Stimulated activated CD4-positive, alpha-beta T cell treated with anti-CD3 and anti-CD28 coated beads, TNF-alpha, amount 100 ng/mL, for 48 hours (primary cell): ENCODE measurements around the gene HMGXB4.

Experiments
- DNase-seq, 3 donors: peaks; one replicate each; pipeline ENCODE4 v3.0.0-alpha.2; 2020; ENCODE audit warnings: low read depth in 3 of 3

The HMGXB4 gene

DNA sequence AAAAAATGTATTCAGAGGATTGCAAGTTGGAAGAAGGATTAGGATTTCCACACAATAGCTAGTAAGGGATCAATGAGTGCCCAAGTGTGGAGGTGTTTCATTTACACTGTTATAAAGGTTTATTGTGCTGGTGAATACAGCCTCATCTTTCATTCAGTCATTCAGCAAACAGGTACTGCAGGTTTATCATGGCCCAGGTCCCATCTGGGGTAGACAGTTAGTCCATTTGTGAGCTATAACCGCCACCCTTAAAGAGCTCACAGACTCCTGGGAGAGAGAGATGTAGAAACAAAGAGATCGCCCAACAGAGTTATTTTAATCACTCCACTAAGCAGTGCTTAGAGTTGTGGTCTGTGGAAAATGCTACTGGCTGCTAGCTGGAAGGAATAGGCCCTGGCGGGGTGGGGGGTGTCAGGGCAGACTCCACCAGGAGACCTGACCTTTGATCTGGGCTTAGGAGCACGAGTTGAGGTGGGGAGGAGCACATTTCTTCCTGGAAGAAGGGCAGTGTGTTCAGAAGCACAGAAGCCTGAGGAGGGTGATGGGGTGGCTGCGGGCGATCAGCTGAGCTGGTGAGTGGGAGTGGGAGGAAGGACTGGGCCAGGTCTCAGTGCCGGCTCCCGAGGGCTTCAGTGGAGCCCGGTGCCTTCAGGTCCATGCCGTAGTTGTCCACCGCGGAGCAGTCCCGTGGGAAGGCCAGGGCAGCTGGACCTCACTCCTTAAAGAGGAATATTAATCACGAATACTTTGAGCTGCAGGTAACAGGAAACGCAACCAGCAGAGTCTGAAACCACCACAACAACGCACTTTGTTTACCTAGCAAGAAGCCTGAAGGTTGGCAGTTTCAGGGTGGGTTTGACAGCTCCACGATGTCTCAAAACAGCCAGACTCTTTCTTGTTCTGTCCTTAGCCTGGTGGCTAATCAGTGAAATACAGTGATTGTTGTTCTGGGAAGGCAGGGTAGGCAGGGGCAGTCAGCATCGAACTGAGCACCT is 53.6 kb downstream of the HMGXB4 start:
- DNase-seq = no peak

- no peak for DNase-seq
These were observed 54.3 kb downstream of the HMGXB4 start for GRCh38 chr22:35311551-35311999.

GRCh38 chr22:35312198-35313059 is 55.1 kb downstream of the HMGXB4 start:
- DNase-seq = no peak

GRCh38 chr22:35313311-35314121 is 56.2 kb downstream of the HMGXB4 start:
- no peak for DNase-seq

GRCh38 chr22:35314161-35314942 is 57.1 kb downstream of the HMGXB4 start:
- DNase-seq = no peak

GRCh38 chr22:35315141-35315854 is 58.0 kb downstream of the HMGXB4 start:
- no peak for DNase-seq

DNA sequence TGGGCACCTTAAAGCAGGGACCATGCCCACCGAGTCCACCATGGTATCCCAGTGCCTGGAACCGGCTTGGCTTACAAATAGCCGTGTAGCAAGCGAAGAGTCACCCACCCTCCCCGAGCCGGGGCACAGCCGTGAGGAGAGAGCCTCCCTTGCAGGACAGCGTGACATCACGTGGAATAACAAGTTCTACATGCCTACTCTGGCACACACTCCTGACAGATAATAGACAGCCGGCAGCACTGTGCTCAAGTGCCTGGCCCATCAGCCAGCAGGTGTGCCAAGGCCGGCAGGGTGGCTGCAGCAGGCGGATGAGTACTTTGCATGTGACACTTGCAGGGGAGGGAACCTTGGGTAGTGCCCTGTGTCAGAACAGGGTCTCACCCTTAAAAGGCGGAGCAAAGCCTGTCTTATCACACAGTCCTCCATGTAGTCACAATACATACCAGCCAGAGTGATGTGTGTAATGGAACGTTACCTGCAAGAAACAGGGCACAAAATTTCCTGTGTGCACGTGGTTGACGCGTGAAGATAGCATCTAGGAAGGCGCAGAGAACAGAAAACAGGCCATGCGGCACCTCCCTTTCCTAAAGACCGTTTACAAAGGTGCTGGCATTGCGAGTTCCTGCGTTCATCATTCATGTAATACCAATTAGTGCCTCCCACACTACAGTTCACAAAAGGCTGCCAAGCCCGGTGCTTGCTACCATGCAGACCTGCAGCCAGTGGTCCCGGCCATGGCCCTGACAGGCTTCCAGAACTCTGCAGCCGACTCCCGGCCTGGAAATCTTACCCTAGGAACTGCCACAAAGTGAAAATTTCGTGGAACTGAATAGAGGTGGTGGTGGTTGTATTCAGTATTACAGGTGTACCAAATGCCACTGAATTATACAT is 58.8 kb downstream of the HMGXB4 start:
- no peak for DNase-seq

GRCh38 chr22:35316751-35317150 is 59.5 kb downstream of the HMGXB4 start:
- no peak for DNase-seq

DNA sequence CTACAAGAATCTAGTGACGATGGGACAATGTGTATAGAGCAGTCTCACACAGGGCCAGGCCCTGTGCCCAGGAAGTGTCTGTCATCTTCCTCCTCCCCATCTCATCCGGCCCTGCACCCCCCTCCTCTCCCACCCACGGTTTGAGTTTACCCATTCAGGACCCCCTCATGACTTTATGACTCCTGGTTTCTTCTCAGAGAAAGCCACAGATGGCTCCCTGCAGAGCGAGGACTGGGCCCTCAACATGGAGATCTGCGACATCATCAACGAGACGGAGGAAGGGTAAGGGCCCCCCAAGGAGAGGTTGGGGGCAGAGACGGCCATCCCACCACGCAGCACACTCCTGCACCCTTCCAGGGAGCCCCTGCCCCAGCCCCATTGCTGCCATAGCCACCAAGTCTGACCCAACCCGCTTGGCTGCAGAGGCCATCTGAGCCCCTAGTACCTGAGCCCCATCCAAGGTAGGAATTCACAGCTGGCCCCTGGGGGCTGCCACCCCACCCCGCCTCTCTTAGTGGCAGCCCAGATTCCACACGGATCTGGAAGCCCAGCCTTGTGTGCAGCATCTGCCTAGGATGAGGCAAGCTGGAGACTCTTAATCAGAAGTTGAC is 60.5 kb downstream of the HMGXB4 start:
- no peak for DNase-seq

- DNase-seq = no peak
These were observed 61.3 kb downstream of the HMGXB4 start for GRCh38 chr22:35318346-35319215.

GRCh38 chr22:35319244-35319985 is 62.1 kb downstream of the HMGXB4 start:
- no peak for DNase-seq

GRCh38 chr22:35322126-35322525 is 64.8 kb downstream of the HMGXB4 start:
- no peak for DNase-seq

- DNase-seq = no peak
These were observed 65.6 kb downstream of the HMGXB4 start for GRCh38 chr22:35322893-35323292.

DNA sequence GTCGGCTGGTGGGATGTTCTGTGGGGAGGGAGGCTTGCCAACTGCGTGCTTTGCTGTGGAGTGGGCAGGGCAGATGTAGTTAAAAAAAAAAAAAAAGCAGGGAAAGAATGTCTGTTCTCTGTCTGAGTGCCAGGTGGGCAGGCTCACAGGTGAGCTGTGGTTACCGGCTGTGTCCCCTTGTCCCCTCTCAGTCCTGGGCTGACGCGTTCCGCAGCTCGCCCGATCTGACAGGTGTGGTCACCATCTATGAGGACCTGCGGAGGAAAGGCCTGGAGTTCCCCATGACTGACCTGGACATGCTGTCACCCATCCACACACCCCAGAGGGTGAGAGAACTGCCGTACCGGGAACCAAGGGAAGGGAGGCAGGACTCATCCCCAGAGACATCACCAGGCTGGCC is 66.0 kb downstream of the HMGXB4 start:
- DNase-seq = no peak

DNA sequence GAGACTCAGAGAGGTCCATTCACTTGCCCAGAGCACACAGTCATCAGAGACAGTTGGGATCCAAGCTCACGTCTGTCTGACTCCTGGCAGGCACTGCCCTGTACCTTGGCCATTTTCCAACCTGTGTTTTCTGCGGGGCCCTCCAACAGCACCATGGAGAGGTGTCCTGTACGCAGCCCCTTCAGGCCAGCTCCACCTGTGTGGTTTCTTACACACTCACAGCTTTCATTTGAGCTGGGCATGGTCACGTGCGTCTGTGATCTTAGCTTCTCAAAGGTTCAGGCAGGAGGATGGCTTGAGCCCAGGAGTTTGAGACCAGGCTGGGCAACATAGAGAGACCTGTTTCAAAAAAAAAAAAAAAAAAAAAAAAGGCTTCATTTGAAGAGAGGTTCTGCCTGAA is 66.8 kb downstream of the HMGXB4 start:
- DNase-seq = no peak

GRCh38 chr22:35324762-35325161 is 67.5 kb downstream of the HMGXB4 start:
- DNase-seq = no peak

- no peak for DNase-seq
These were observed 67.9 kb downstream of the HMGXB4 start for GRCh38 chr22:35325209-35325608.
